ENCODE measurements around the gene NPM3.

DNA sequence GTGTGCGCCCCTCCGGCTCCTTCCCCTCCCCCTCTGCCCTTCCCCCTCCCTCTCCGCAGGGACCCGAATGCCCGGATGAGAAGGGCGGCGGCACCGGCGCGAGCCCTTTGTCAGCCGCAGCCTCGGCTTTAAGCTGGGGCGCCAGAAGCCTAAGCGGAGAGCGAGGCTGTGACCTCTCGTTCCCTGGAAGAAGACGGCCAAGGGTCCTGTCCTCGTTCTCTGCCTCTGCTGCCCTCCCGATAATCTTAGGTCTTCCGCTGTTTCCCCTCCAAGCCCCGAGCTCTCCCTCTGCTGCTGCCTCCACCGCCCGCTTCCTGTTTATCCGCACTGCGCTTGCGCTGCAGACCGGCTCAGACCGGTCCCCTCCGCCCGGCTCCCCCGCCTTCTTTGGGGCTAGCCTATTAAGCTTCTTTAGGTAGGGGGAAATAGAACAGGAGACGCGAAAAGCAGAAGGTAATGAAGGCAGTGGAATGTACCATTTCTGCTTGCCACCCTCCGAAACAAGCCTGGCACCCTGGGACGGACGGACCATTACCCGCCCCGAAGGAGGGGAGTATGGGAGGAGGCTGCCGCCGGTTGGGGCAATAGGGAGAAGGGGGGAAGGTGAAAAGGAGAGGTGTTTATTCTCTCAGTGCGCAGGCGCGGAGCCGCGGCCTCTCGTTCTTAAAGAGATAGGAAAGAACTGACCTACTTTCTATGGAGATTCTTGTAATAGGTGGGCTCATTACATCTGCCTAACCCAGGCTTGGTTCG lies 35.0 kb upstream of the NPM3 start, which contains the start of gene OGA:
- TF ChIP-seq, protein P1, sequence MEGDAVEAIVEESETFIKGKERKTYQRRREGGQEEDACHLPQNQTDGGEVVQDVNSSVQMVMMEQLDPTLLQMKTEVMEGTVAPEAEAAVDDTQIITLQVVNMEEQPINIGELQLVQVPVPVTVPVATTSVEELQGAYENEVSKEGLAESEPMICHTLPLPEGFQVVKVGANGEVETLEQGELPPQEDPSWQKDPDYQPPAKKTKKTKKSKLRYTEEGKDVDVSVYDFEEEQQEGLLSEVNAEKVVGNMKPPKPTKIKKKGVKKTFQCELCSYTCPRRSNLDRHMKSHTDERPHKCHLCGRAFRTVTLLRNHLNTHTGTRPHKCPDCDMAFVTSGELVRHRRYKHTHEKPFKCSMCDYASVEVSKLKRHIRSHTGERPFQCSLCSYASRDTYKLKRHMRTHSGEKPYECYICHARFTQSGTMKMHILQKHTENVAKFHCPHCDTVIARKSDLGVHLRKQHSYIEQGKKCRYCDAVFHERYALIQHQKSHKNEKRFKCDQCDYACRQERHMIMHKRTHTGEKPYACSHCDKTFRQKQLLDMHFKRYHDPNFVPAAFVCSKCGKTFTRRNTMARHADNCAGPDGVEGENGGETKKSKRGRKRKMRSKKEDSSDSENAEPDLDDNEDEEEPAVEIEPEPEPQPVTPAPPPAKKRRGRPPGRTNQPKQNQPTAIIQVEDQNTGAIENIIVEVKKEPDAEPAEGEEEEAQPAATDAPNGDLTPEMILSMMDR (IDR thresholded peaks at IDR 0.05; ENCODE audit: low read depth, low read length), result no peak
- no peak for TF ChIP-seq EZH2phosphoT487 (IDR thresholded peaks at IDR 0.05; ENCODE audit: low read depth)

Measured in OCI-LY3 (cell line).